Stimulated activated effector memory CD8-positive, alpha-beta T cell treated with anti-CD3 and anti-CD28 coated beads, Interleukin-12 subunit alpha, Interleukin-12 subunit beta, amount 100 ng/mL, for 72 hours (primary cell): ENCODE measurements around the gene ZSWIM1.
"Not testable (repeated sequence)": the region's sequence is repeated elsewhere in the genome, so short reads cannot be mapped to it uniquely, and the experiment has no call there.

Experiments
- ATAC-seq: fragments of 150-1000 bp; cut with Tn5 transposase; 2 replicates; pipeline ENCODE4 v1.10.0; 2021
- DNase-seq, 2 donors: peaks; one replicate each; pipeline ENCODE4 v3.0.0; 2021 to 2022; ENCODE audit warnings: low spot score in 2 of 2
- H3K27ac Mint-ChIP-seq: one replicate; pipeline ENCODE4 v1.8.0; 2022; ENCODE audit warnings: mild to moderate bottlenecking, mixed read lengths
- H3K36me3 Mint-ChIP-seq: one replicate; pipeline ENCODE4 v1.8.0; 2022; ENCODE audit warnings: mild to moderate bottlenecking, mixed read lengths
- H3K4me1 Mint-ChIP-seq: one replicate; pipeline ENCODE4 v1.8.0; 2022; ENCODE audit warnings: mixed read lengths
- H3K4me3 Mint-ChIP-seq: one replicate; pipeline ENCODE4 v1.8.0; 2022; ENCODE audit warnings: mild to moderate bottlenecking, mixed read lengths
- H3K9me3 Mint-ChIP-seq: one replicate; pipeline ENCODE4 v1.8.0; 2022; ENCODE audit warnings: mixed read lengths

Gene ZSWIM1

GRCh38 chr20:45867136-45867818, 13.8 kb upstream of the ZSWIM1 start:
- no peak for ATAC-seq
- Mint-ChIP-seq H3K36me3 (no peaks in the 10 kb centered on the region), H3K27ac (no peak overlapping the region), H3K4me1 (no peaks in the 10 kb centered on the region), H3K4me3 (no peak overlapping the region), H3K9me3 (no peaks in the 10 kb centered on the region)
- DNase-seq: no peak

- Mint-ChIP-seq H3K36me3 (no peaks in the 10 kb centered on the region), H3K4me1 (no peaks in the 10 kb centered on the region), H3K4me3 (no peak overlapping the region), H3K27ac (no peak overlapping the region), H3K9me3 (no peaks in the 10 kb centered on the region)
- DNase-seq (no peak), ATAC-seq (no peak)
These were observed 13.2 kb upstream of the ZSWIM1 start for GRCh38 chr20:45867819-45868176.

- ATAC-seq: no peak
- H3K9me3 Mint-ChIP-seq: no peaks in the 10 kb centered on the region
- H3K4me3 Mint-ChIP-seq: no peak overlapping the region
- no peak for DNase-seq
- no peak overlapping the region for H3K27ac Mint-ChIP-seq
- no peaks in the 10 kb centered on the region for H3K36me3 Mint-ChIP-seq
- no peaks in the 10 kb centered on the region for H3K4me1 Mint-ChIP-seq
These were observed 8.4 kb upstream of the ZSWIM1 start for GRCh38 chr20:45872626-45873025.

GRCh38 chr20:45873409-45874103, 7.5 kb upstream of the ZSWIM1 start:
- DNase-seq (no peak), ATAC-seq (no peak)
- Mint-ChIP-seq H3K4me1 (no peaks in the 10 kb centered on the region), H3K4me3 (no peak overlapping the region), H3K9me3 (no peaks in the 10 kb centered on the region), H3K36me3 (no peaks in the 10 kb centered on the region), H3K27ac (no peak overlapping the region)

GRCh38 chr20:45874104-45874481, 6.9 kb upstream of the ZSWIM1 start:
- not testable (repeated sequence) for H3K9me3 Mint-ChIP-seq, H3K27ac Mint-ChIP-seq, H3K4me1 Mint-ChIP-seq, H3K36me3 Mint-ChIP-seq, DNase-seq, H3K4me3 Mint-ChIP-seq, ATAC-seq

GRCh38 chr20:45874576-45874975, 6.5 kb upstream of the ZSWIM1 start:
- ATAC-seq: no peak
- Mint-ChIP-seq H3K4me1 (no peaks in the 10 kb centered on the region), H3K36me3 (no peaks in the 10 kb centered on the region), H3K27ac (no peak overlapping the region), H3K9me3 (no peaks in the 10 kb centered on the region), H3K4me3 (no peak overlapping the region)
- DNase-seq: no peak

GRCh38 chr20:45878076-45878761, 2.8 kb upstream of the ZSWIM1 start:
- H3K36me3 Mint-ChIP-seq: peaks cover 9% of the 10 kb centered on the region
- no peaks in the 10 kb centered on the region for H3K9me3 Mint-ChIP-seq
- no peak overlapping the region for H3K4me3 Mint-ChIP-seq
- DNase-seq: no peak
- H3K4me1 Mint-ChIP-seq: peaks cover 27% of the 10 kb centered on the region
- no peak overlapping the region for H3K27ac Mint-ChIP-seq
- no peak for ATAC-seq

- Mint-ChIP-seq H3K9me3 (no peaks in the 10 kb centered on the region), H3K36me3 (peaks cover 17% of the 10 kb centered on the region), H3K4me1 (peaks cover 44% of the 10 kb centered on the region), H3K4me3 (peak overlapping the region; percentile 80), H3K27ac (no peak overlapping the region)
- DNase-seq (no peak), ATAC-seq (no peak)
These were observed 1.6 kb downstream of the ZSWIM1 start for GRCh38 chr20:45882469-45883099.

GRCh38 chr20:45883100-45883469, 2.1 kb downstream of the ZSWIM1 start:
- ATAC-seq (no peak), DNase-seq (no peak)
- Mint-ChIP-seq H3K4me1 (peaks cover 44% of the 10 kb centered on the region), H3K9me3 (no peaks in the 10 kb centered on the region), H3K4me3 (no peak overlapping the region), H3K27ac (peak overlapping the region; percentile 40), H3K36me3 (peaks cover 20% of the 10 kb centered on the region)

GRCh38 chr20:45886590-45887345, 5.7 kb downstream of the ZSWIM1 start:
- Mint-ChIP-seq H3K4me3 (no peak overlapping the region), H3K27ac (no peak overlapping the region), H3K4me1 (peaks cover 48% of the 10 kb centered on the region), H3K36me3 (peaks cover 20% of the 10 kb centered on the region), H3K9me3 (no peaks in the 10 kb centered on the region)
- ATAC-seq (no peak), DNase-seq (no peak)

- DNase-seq: no peak
- Mint-ChIP-seq H3K27ac (no peak within 1 kb of the TSS), H3K9me3 (no peaks in the 10 kb centered on the region), H3K4me1 (peaks cover 48% of the 10 kb centered on the region), H3K36me3 (peaks cover 24% of the 10 kb centered on the region), H3K4me3 (no peak within 1 kb of the TSS)
- no peak for ATAC-seq
These were observed 6.3 kb downstream of the ZSWIM1 start, which contains the start of gene SPATA25 for GRCh38 chr20:45887346-45887715. SPATA25 (minus strand) TSS chr20:45887622; CDS start chr20:45887590, 32 bp downstream.

- Mint-ChIP-seq H3K9me3 (no peaks in the 10 kb centered on the region), H3K27ac (no peak overlapping the region), H3K4me1 (peaks cover 47% of the 10 kb centered on the region), H3K36me3 (peaks cover 31% of the 10 kb centered on the region), H3K4me3 (no peak overlapping the region)
- DNase-seq: no peak
- ATAC-seq: no peak
These were observed 7.7 kb downstream of the ZSWIM1 start for GRCh38 chr20:45888681-45889080.

- H3K4me3 Mint-ChIP-seq: peak overlapping the region; percentile 89
- peak; percentile 4 for ATAC-seq
- H3K9me3 Mint-ChIP-seq: no peaks in the 10 kb centered on the region
- H3K27ac Mint-ChIP-seq: peak overlapping the region; percentile 94
- peaks cover 48% of the 10 kb centered on the region for H3K36me3 Mint-ChIP-seq
- DNase-seq: peak; percentile 12 to 61
- H3K4me1 Mint-ChIP-seq: peaks cover 43% of the 10 kb centered on the region
These were observed 9.3 kb downstream of the ZSWIM1 start for GRCh38 chr20:45890077-45890984.
